H1 (cell line): ENCODE results near the gene MYO5A. TPM values are rescaled to one million over a fixed set of nuclear protein-coding genes. Genes with fewer than 3 reads are reported as not detected.

Source experiments
- CTCF ChIA-PET: fragments of 300-600 bp; sonication (Branson Sonifier 250); formaldehyde crosslinking; loops from one replicate; lab custom pipeline; 2021; ENCODE audit not compliant: partially characterized antibody; lab: Charles Lee
- POLR2A ChIA-PET: fragments of 300-600 bp; sonication (Branson Sonifier 250); formaldehyde crosslinking; loops from one replicate; lab custom pipeline; 2021; ENCODE audit warnings: inconsistent platforms; ENCODE audit not compliant: partially characterized antibody; lab: Charles Lee
- DNase-seq, 2 experiments: peaks; one replicate each; pipeline versions ENCODE4 v3.0.0 to v3.0.0-alpha.2; 2010 to 2022; ENCODE audit warnings: low spot score in 2 of 2, low read depth in 1 of 2, mixed read lengths in 1 of 2
- FAIRE-seq: peaks from 2 replicates; lab custom pipeline; 2011; peaks lifted over from hg19 to GRCh38; lab: Jason Lieb, UNC
- H2AFZ ChIP-seq: 2 replicates; pipeline ENCODE4 v1.8.1; 2012; ENCODE audit warnings: low read length, inconsistent platforms
- H2AK5ac ChIP-seq: 2 replicates; pipeline ENCODE4 v1.6.1; 2013; ENCODE audit warnings: low read depth, low read length
- H2BK120ac ChIP-seq: replicated peaks from 2 replicates; pipeline ENCODE3; 2013; ENCODE audit warnings: low read depth, low read length, inconsistent platforms
- H2BK12ac ChIP-seq: 2 replicates; pipeline ENCODE4 v1.6.1; 2013; ENCODE audit warnings: low read depth, low read length
- H2BK15ac ChIP-seq: 2 replicates; pipeline ENCODE4 v1.6.1; 2013; ENCODE audit warnings: low read length
- H2BK20ac ChIP-seq: 2 replicates; pipeline ENCODE4 v1.6.1; 2013; ENCODE audit warnings: low read length
- H2BK5ac ChIP-seq: 2 replicates; pipeline ENCODE4 v1.6.1; 2013; ENCODE audit warnings: low read depth, low read length
- H3K14ac ChIP-seq: 2 replicates; pipeline ENCODE4 v1.6.1; 2013; ENCODE audit warnings: inconsistent platforms; ENCODE audit not compliant: insufficient read length
- H3K18ac ChIP-seq: 2 replicates; pipeline ENCODE4 v1.6.1; 2013; ENCODE audit warnings: low read length; ENCODE audit errors: extremely low read depth
- H3K23ac ChIP-seq: 2 replicates; pipeline ENCODE4 v1.6.1; 2013; ENCODE audit warnings: inconsistent platforms; ENCODE audit not compliant: insufficient read length
- H3K23me2 ChIP-seq: 2 replicates; pipeline ENCODE4 v1.6.1; 2013; ENCODE audit warnings: low read depth, low read length
- H3K27ac ChIP-seq: 2 replicates; pipeline ENCODE4 v1.6.1; 2011; ENCODE audit warnings: low read depth, low read length, inconsistent platforms
- H3K27me3 ChIP-seq, 4 experiments: replicated peaks in 1 of 4; 1 replicate in 1 of 4; 2 replicates in 3 of 4; pipeline versions ENCODE4 v1.6.1 to v1.8.1; 2011 to 2013; ENCODE audit warnings: low read length in 3 of 4, mild to moderate bottlenecking in 3 of 4, inconsistent platforms in 2 of 4, mixed read lengths in 2 of 4, moderate library complexity in 1 of 4; ENCODE audit not compliant: control insufficient read depth in 3 of 4, insufficient read depth in 3 of 4; ENCODE audit errors: extremely low read depth in 1 of 4
- H3K36me3 ChIP-seq, 4 experiments: 2 replicates each; pipeline versions ENCODE4 v1.6.1 to v1.8.1; 2011 to 2013; ENCODE audit warnings: mild to moderate bottlenecking in 4 of 4, low read length in 3 of 4, moderate library complexity in 2 of 4, control low read depth in 1 of 4, inconsistent platforms in 1 of 4; ENCODE audit not compliant: insufficient read depth in 4 of 4, control insufficient read depth in 2 of 4
- H3K4ac ChIP-seq: replicated peaks from 2 replicates; pipeline ENCODE3; 2013; ENCODE audit warnings: low read length, low read depth, mixed read lengths, inconsistent platforms; ENCODE audit not compliant: insufficient read length
- H3K4me1 ChIP-seq, 4 experiments: replicated peaks in 1 of 4; 1 replicate in 1 of 4; 2 replicates in 3 of 4; pipeline versions ENCODE4 v1.6.1 to v1.8.1; 2011 to 2013; ENCODE audit warnings: low read length in 3 of 4, inconsistent platforms in 2 of 4, mixed read lengths in 1 of 4; ENCODE audit not compliant: insufficient read depth in 4 of 4, control insufficient read depth in 3 of 4
- H3K4me2 ChIP-seq, 2 experiments: 2 replicates each; pipeline versions ENCODE4 v1.6.1 to v1.8.1; 2011 to 2013; ENCODE audit warnings: low read depth in 2 of 2, low read length in 2 of 2, control low read depth in 1 of 2, inconsistent platforms in 1 of 2, mild to moderate bottlenecking in 1 of 2; ENCODE audit not compliant: insufficient read depth in 1 of 2
- H3K4me3 ChIP-seq, 4 experiments: fragments of 200-600, 300-600 bp in 1 of 4; sonication (generic), shearing (Covaris generic), sonication (Bioruptor Twin) in 1 of 4; 2 replicates each; pipeline versions ENCODE4 v1.5.1 to v1.8.1; 2011 to 2016; ENCODE audit warnings: low read length in 4 of 4, low read depth in 3 of 4, control low read depth in 2 of 4, inconsistent platforms in 2 of 4, mild to moderate bottlenecking in 2 of 4, mixed read lengths in 1 of 4, moderate library complexity in 1 of 4; ENCODE audit not compliant: insufficient read depth in 2 of 4; ENCODE audit errors: extremely low read depth in 1 of 4
- H3K56ac ChIP-seq: replicated peaks from 2 replicates; pipeline ENCODE3; 2013; ENCODE audit warnings: low read depth, mild to moderate bottlenecking, mixed read lengths, low read length, inconsistent platforms; ENCODE audit not compliant: insufficient read length
- H3K79me1 ChIP-seq: 2 replicates; pipeline ENCODE4 v1.6.1; 2013; ENCODE audit warnings: low read depth, low read length, control low read depth
- H3K79me2 ChIP-seq, 2 experiments: 2 replicates each; pipeline versions ENCODE4 v1.6.1 to v1.8.1; 2012 to 2013; ENCODE audit warnings: low read length in 2 of 2, mild to moderate bottlenecking in 2 of 2, inconsistent platforms in 1 of 2; ENCODE audit not compliant: insufficient read depth in 2 of 2, control insufficient read depth in 1 of 2
- H3K9ac ChIP-seq, 4 experiments: replicated peaks in 1 of 4; 1 replicate in 1 of 4; 2 replicates in 3 of 4; pipeline versions ENCODE4 v1.6.1 to v1.8.1; 2011 to 2013; ENCODE audit warnings: low read depth in 3 of 4, low read length in 3 of 4, control low read depth in 2 of 4, mild to moderate bottlenecking in 2 of 4, moderate library complexity in 2 of 4, inconsistent platforms in 1 of 4; ENCODE audit errors: extremely low read depth in 1 of 4
- H3K9me3 ChIP-seq, 2 experiments: 2 replicates each; pipeline versions ENCODE4 v1.6.1 to v1.8.1; 2012 to 2013; ENCODE audit warnings: mild to moderate bottlenecking in 2 of 2, moderate library complexity in 2 of 2, control low read depth in 1 of 2, inconsistent platforms in 1 of 2, low read depth in 1 of 2, low read length in 1 of 2, mixed read lengths in 1 of 2; ENCODE audit not compliant: insufficient read depth in 2 of 2
- H4K20me1 ChIP-seq, 2 experiments: replicated peaks in 1 of 2; 2 replicates each; pipeline versions ENCODE3 to v1.8.1; 2011 to 2013; ENCODE audit warnings: inconsistent platforms in 2 of 2, low read length in 2 of 2, mild to moderate bottlenecking in 1 of 2; ENCODE audit not compliant: insufficient read depth in 2 of 2, control insufficient read depth in 1 of 2
- H4K5ac ChIP-seq: 2 replicates; pipeline ENCODE4 v1.6.1; 2013; ENCODE audit warnings: low read length, low read depth, mixed read lengths, inconsistent platforms; ENCODE audit not compliant: insufficient read length
- H4K8ac ChIP-seq: 2 replicates; pipeline ENCODE4 v1.8.0; 2013; ENCODE audit warnings: mild to moderate bottlenecking, moderate library complexity, low read length, inconsistent platforms; ENCODE audit not compliant: insufficient read depth; ENCODE audit errors: extremely low read depth
- H4K91ac ChIP-seq: replicated peaks from 2 replicates; pipeline ENCODE3; 2013; ENCODE audit warnings: low read length, mixed read lengths, inconsistent platforms; ENCODE audit not compliant: insufficient read length
- CHD2 ChIP-seq: IDR thresholded peaks from 2 replicates; pipeline ENCODE4 v1.6.1; 2012; ENCODE audit warnings: low read length, improper control_type of control experiment
- FOSL1 ChIP-seq: IDR thresholded peaks from 2 replicates; pipeline ENCODE4 v1.6.1; 2011; ENCODE audit warnings: mild to moderate bottlenecking, low read depth, low read length, moderate library complexity; ENCODE audit not compliant: insufficient read depth
- JUN ChIP-seq: IDR thresholded peaks from 2 replicates; pipeline ENCODE4 v1.6.1; 2011; ENCODE audit warnings: low read depth, mild to moderate bottlenecking, improper control_type of control experiment, low read length
- KDM5A ChIP-seq: fragments of 200-600 bp; IDR thresholded peaks from 2 replicates; pipeline ENCODE4 v1.7.1; 2012; ENCODE audit warnings: mild to moderate bottlenecking, low read length, inconsistent platforms, mixed read lengths
- SIN3A ChIP-seq, 2 experiments: IDR thresholded peaks in 1 of 2; conservative IDR thresholded peaks in 1 of 2; 2 replicates each; pipeline ENCODE4 v1.6.1; 2011 to 2012; ENCODE audit warnings: low read length in 2 of 2, improper control_type of control experiment in 1 of 2, low read depth in 1 of 2, mild to moderate bottlenecking in 1 of 2
- TBP ChIP-seq: IDR thresholded peaks from 2 replicates; pipeline ENCODE4 v1.6.1; 2011; ENCODE audit warnings: low read depth, low read length, improper control_type of control experiment
- WGBS, 2 experiments: shearing (Covaris generic) in 1 of 2; methylation state at CpG; one replicate each; pipeline versions ENCODE4 v1.1.6 to v1.1.7; 2013 to 2015; ENCODE audit warnings: low lambda C conversion rate in 2 of 2, mixed read lengths in 2 of 2, inconsistent platforms in 1 of 2, low coverage in 1 of 2, missing lambda C conversion rate in 1 of 2; ENCODE audit not compliant: insufficient replicate concordance in 2 of 2, insufficient coverage in 1 of 2, insufficient read length in 1 of 2; ENCODE audit errors: extremely low coverage in 1 of 2, missing lambda C conversion rate in 1 of 2; 5-methylcytosine and 5-hydroxymethylcytosine counted together
- polyA plus RNA-seq, 7 experiments: library from polyadenylated mRNA; depleted of rRNA in 3 of 7; stranded (reverse) in 5 of 7; unstranded in 2 of 7; fragments of >200 nt in 5 of 7; fragments of 200-250 nt in 2 of 7; gene quantifications; 1 replicate in 5 of 7; 2 replicates in 1 of 7; 4 replicates in 1 of 7; pipeline versions ENCODE4 v1.2.1 to v1.2.3, GENCODE V29; 2011 to 2013; ENCODE audit warnings: missing spikeins in 2 of 7, mixed read lengths in 2 of 7
- total RNA-seq: library from RNA; stranded (reverse); fragmentation: NEBNext Ultra II Directional; extraction: Animal tissue kit (Norgen Biotek cat#: 25700); gene quantifications from 2 replicates; pipeline ENCODE4 v1.2.1, GENCODE V29; 2021

MYO5A gene
- total and polyA plus RNA-seq, 2 of the 8 experiments (the other 6 are each of a cell fraction or from before 2014, with no cell fraction given): 11.4 to 24.7 TPM

DNA sequence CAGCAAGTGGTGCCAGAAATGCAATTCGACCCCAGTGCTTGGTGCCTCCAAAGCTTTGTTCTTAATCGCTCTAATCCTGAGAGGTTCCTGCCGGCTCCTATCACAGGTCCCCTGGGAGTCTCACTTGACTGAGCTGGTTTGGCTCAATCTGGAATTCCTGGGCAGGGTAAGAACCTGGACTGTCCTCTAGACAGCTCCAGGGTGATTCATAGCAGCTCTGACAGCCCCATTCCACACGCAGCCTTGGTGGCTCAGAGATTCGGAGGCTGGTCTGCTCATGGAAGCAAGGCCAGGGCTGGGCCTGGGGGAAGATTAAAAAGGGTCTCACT is 271.0 kb downstream of the MYO5A start:
- Histone ChIP-seq H3K18ac (peak overlapping the region; percentile 42; the same call in 1 of the 2 replicates), H3K9me3 (no peaks in the 10 kb centered on the region), H3K79me1 (no peaks in the 10 kb centered on the region), H3K4me3 (no peak overlapping the region), H3K36me3 (peaks cover 2 to 15% (median 8%) of the 10 kb centered on the region in 4 experiments; a peak in 6 of 8 replicates), H4K5ac (no peak overlapping the region), H3K79me2 (no peaks in the 10 kb centered on the region), H2AK5ac (no peak overlapping the region), H3K4ac (peak overlapping the region; percentile 46), H3K56ac (no peak overlapping the region), H4K20me1 (peaks cover 0 to 1% of the 10 kb centered on the region in 2 experiments), H3K23me2 (no peaks in the 10 kb centered on the region), H4K91ac (no peak overlapping the region), H3K23ac (no peak overlapping the region), H2AFZ (no peak overlapping the region), H3K27me3 (no peaks in the 10 kb centered on the region), H3K4me2 (no peak overlapping the region), H2BK15ac (peak overlapping the region; percentile 84; the same call in 1 of the 2 replicates), H2BK12ac (peak overlapping the region; percentile 90; the same call in 1 of the 2 replicates), H3K14ac (no peak overlapping the region), H2BK5ac (0 out of 2 replicates have a peak overlapping the region, but pooled peaks have one; percentile 30), H3K9ac (no peak overlapping the region; a peak in 1 of 7 replicates), H2BK120ac (no peak overlapping the region), H3K4me1 (peaks cover 19 to 25% (median 21%) of the 10 kb centered on the region in 4 experiments), H2BK20ac (no peak overlapping the region), H3K27ac (no peak overlapping the region), H4K8ac (no peak overlapping the region)
- FAIRE-seq (no peak), DNase-seq (no peak)
- ChIA-PET POLR2A (interaction anchor here (0.8 to 1.4 kb wide), 5 partner anchors 9 to 478 kb away, joined by 3 to 4 read pairs (median 4); partner anchors contain the start of gene MYO5C), CTCF (interaction anchor here (1.1 to 5.6 kb wide), 28 partner anchors 8 to 477 kb away, joined by 3 to 59 read pairs (median 6); partner anchors contain the start of gene ATOSA)
- TF ChIP-seq CHD2 (no peak), JUN (no peak), FOSL1 (no peak), SIN3A (conservative IDR thresholded peaks at IDR 0.05 in 1 of 2, IDR thresholded peaks at IDR 0.05 in 1 of 2; ENCODE audit: low read depth in 1 of 2, low read length in 2 of 2) (no peak), TBP (no peak), KDM5A (no peak)
- WGBS, 2 experiments: 89% methylated on average over 5 of the region's 5 CpGs; no CpG with 5 or more reads in 1 of the 2 experiments
